ENCODE data around the gene THEMIS.
A peak's percentile ranks its signal among the peaks of the same experiment; 100 is the strongest.
"Not testable (repeated sequence)": the region's sequence is repeated elsewhere in the genome, so short reads cannot be mapped to it uniquely, and the experiment has no call there.

THEMIS gene

GRCh38 chr6:127793396-127793795 is 107.5 kb downstream of the THEMIS start:
- DNase-seq: no peak

GRCh38 chr6:127792616-127793015 is 108.2 kb downstream of the THEMIS start:
- no peak for DNase-seq

DNA sequence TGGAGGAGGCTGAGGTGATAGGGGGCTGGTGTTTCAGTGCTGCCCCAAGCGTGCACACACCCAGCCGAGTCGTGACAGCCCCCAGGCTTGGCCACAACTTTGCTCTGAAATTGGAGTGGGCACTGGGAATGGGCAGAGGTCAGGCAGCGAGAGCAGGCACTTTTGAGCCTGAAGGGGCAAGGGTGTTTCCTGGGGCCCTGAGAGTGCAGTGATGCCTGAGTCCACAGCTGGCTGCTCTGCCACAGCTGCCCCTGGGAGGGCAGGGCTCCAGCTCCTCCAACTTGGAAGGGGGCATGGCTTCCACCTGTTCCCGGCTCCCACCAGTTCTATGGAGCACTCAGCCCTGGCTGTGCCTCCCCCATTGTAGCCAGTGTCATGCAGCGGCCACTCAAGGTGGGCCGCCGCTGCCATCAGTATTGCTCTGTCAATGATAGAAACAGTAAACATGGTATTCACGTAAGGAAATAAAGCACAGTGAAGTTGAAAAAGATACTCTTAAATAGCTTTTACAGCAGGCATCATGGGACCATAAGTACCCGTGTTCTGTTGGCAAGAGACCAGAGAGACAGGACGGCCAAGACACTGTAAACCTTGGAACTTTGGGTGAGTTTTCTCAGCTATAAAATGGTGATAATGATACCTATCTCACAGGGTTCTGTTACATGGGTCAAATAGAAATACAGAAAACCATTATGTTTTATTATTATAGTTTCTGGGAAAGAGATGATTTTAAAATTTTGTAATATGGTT is 108.9 kb downstream of the THEMIS start:
- no peak for DNase-seq

- DNase-seq: no peak
Measured at GRCh38 chr6:127790571-127790970, 110.3 kb downstream of the THEMIS start.

GRCh38 chr6:127786109-127786508 is 114.7 kb downstream of the THEMIS start:
- DNase-seq: no peak

DNA sequence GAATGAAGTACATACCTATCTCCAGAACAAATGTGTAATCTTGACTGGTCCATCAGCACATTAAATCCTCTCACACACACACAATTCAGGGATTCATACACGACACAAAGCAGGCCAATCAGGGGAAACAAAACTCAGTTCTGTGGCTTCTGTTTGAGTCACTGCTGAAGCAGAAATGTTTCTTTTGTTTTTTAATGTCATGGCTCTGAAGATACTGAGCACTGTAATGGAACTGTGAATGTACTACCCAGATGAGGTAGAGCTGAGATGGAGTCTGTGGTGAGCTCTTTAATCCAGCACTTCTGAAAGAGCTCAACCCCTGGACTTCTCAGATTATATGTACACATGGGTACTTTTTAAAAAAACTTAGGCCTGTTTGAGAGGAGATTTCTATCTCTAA is 116.4 kb downstream of the THEMIS start:
- DNase-seq: no peak

DNA sequence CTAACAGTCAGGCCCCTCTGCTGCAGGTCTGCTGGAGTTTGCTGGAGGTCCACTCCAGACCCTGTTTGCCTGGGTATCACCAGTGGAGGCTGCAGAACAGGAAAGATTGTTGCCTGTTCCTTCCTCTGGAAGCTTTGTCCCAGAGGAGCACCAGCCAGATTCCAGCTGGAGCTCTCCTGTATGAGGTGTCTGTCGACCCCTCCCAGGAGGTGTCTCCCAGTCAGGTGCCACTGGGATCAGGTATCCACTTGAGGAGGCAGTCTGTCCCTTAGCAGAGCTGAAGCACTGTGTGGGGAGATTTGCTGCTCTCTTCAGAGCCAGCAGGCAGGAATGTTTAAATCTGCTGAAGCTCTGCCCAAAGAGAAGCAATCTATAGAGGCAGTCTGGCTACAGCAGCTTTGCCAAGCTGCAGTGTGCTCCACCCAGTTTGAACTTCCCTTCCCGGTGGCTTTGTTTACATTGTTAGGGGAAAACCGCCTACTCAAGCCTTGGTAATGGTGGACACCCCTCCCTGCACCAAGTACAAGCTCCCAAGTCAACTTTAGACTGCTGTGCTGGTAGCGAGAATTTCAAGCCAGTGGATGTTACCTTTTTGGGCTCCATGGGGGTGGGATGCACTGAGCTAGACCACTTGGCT is 119.1 kb downstream of the THEMIS start:
- DNase-seq: not testable (repeated sequence)

DNA sequence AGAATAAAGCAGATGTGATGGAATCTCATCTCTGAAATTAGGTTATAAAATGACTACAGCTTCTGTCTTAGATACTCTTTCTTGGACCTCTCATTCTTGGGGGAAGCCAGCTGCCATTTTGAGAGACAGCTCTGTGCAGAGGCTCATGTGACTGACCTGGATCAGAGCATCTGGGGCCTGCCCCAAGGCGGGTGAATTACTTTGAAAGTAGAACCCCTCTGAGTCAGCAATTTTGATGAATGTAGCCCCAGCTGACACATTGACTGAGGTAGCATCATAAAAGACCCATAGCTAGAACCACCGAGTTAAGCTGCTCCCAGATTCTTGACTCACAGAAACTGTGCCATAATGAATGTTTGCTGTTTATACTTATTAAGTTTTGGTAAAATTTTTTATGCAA is 124.5 kb downstream of the THEMIS start:
- no peak for DNase-seq

DNA sequence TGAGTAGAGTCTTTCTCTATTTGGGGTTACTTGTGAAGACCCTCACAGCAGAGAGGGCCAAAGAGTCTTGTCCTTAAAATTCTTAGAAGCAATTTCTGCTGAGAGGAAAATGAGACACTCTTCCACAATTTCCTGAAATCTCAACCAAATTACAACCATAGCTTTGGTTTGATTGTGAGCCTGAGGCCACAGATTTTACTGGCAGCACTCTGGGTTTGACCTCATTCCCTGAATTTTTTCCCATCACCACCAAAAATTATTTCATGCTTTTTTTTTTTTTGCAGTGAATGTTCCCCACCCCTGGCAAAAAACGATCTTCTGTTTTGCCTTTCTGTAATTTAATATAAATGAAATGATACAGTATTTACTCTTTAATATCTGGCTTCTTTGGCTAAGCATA is 125.5 kb downstream of the THEMIS start:
- no peak for DNase-seq

GRCh38 chr6:127768745-127769144 is 132.1 kb downstream of the THEMIS start:
- DNase-seq: no peak

DNA sequence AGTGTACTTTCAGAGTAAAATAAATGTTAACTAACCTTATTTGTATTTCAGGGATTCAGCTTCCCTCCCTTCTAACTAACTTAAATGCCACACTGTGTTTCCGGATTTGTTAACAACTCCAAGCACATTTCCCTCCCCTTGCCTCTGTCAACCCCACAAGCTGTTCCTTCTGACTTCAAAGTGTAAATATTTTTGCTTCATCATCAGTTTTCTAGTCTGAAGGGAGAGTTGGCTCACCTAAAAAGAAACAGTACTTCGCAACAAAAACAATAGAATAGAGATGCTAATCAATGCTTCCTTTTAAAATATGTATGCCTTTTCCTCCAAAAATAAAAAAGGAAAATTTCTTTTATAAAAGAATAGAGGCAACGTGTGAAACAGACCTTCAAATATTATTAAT is 132.6 kb downstream of the THEMIS start:
- DNase-seq: no peak

- DNase-seq: no peak
Measured at GRCh38 chr6:127765949-127766348, 134.9 kb downstream of the THEMIS start.

DNA sequence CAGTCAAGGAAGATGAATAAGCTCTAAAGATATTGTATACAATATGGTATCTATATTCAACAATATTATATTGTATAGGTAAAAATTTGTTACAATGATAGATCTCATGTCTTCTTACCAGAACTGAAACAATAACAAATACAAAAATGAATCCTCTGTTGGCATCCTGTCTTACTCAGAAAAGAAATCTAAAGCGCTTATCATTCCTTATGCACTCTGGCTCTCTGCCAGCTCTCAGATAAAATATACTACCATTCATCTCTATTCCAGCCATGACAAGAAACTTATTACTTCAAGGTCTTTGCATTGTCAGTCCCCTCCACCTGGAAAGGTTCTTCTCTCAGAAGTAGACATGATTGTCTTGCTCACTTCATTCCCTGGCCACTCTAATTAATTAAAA is 138.6 kb downstream of the THEMIS start:
- no peak for DNase-seq

DNA sequence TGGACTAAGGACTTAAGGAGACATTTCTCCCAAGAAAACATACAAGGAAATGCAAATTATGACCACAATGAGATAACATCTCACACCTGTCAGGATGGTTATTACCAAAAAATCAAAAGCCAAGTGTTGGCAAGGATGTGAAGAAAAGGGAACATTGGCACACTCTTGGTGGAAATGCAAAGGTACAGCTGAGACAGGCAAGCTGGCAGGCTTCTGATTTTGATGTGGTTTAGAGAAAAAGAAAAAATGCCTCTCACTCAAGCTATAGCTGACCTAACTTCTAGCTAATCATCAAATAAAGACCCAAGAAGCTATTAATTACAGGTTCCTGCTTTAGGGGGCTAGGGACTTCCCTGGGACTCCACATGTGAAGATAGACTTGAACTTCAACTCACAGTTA is 139.8 kb downstream of the THEMIS start:
- DNase-seq: no peak

DNA sequence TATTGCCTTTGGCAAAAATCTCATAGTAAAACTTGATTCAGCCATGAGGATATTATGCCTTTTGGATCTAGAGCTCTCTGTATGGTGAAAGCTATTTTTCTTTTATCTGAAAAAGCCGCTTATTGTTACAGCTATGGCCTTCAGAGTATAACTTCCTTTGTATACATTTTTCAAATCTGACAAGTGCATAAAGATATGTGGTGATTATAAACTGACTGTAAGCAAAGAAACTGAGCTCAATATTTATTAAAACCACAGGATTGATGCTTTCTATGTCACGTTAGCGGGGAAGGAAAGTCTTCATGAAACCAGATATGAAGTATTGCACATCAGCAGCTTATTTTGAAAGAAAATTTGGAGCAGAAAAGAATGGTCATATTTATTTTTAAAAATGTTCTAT is 151.8 kb downstream of the THEMIS start:
- DNase-seq: no peak

- no peak for DNase-seq
Measured at GRCh38 chr6:127748290-127748689, 152.6 kb downstream of the THEMIS start.

DNA sequence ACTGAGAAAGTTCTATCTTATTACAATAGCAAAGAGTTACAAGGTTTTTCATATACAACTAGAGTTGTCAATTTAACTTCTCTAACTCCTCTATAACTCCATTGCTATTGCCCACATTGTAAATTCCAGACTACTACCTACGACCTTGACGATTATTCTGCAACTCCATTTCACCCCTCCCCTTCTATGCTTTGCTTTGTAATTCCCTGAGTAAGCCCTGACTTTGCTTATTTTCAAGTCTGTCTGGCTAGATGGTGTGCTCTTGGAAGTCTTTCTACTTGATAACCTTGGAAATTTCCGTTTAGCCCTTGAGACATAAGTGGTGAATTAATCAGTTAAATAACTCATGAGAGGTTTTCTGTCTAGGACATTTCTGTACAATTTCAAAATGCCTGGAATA is 162.4 kb downstream of the THEMIS start:
- no peak for DNase-seq

DNA sequence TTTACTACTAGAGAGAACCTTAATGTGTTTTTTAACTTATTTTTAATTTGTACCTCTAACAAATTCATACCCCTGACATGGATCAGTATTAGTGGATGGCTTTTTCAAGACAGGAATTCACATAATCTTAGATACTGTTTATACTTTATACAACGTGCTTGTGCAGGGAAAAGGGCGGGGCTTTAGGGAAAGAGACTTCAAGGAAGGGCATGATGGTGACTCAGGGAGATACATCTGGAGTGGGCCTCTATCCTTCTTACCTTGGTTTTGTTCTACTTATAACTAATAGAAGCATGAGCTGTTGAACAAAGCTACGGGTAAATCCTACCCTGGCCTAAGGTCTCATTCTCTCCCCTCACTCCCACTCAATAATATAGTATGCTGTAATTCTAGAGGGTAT is 163.1 kb downstream of the THEMIS start:
- DNase-seq: no peak

DNA sequence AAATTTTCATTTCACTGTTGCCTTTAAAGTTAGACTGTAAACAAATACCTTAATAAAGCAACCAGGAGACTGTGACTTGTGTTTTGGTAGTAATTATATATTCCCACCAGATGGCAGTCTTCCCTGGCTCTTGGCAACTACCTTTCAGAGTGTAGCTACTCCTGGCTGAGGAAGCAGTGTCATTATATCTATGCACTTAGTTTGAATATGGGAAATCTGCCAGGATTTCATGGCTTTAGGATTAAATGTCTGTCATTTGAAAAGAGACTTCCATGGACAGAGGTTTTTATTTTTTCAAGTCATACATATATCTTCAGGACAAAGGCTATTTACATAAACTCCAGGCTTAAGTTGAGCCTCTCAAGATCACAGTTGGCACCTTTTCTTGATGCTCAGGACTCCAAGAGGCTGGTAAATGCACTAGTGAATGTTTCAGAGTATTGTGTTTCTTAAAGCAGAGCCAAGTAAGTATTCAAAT is 163.8 kb downstream of the THEMIS start:
- peak; percentile 98 for DNase-seq

GRCh38 chr6:127732927-127733326 is 167.9 kb downstream of the THEMIS start:
- DNase-seq: no peak

DNA sequence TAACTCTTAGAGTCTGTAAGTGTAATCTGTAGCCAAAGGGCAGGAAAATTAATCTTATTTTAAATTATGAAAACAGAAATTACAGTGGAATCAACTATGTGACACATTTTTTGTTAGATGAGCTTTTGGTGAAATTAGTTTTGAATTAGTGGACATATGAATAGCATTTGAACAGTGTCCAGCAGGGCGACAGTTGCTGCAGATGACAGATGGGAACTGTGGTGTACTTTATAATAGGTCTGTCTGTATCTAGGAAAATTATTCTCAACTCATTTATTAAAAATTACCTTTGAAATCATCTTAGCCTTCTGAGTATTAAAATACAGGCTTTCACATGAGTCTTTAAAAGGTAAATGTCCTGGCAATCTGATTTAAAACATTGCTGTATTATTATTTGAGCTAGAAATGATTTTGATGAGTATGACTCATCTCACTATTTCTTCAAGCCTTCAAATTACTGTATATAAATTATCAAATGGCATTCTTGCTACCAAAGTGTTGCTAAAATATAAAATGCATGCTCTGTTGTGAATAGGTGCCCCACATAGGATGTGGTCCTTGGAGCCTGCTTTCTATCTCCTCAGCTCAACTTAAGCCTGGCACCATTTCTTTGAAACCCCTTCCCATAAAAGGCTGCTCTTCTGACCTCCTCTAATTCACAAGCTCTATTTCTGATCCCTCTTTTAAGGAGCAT is 173.5 kb downstream of the THEMIS start:
- no peak for DNase-seq

GRCh38 chr6:127725821-127726220 is 175.0 kb downstream of the THEMIS start:
- no peak for DNase-seq

GRCh38 chr6:127718694-127719093 is 182.2 kb downstream of the THEMIS start:
- DNase-seq: no peak

GRCh38 chr6:127717384-127717783 is 183.5 kb downstream of the THEMIS start:
- DNase-seq: no peak
